Testis (tissue), 2 donors: ENCODE data around the gene ARMC6.

ENCODE experiments used
- CTCF ChIP-seq, 3 experiments: fragments of 450-650 bp in 2 of 3; fragments of 200-600 bp in 1 of 3; sonication (generic) in 1 of 3; IDR thresholded peaks; one replicate each; pipeline ENCODE4 v1.5.1; 2016 to 2019; ENCODE audit warnings: antibody characterized with exemption in 3 of 3, mild to moderate bottlenecking in 2 of 3, moderate library complexity in 1 of 3
- POLR2A ChIP-seq: fragments of 450-650 bp; IDR thresholded peaks from one replicate; pipeline ENCODE4 v1.6.1; 2017; ENCODE audit warnings: antibody characterized with exemption, mild to moderate bottlenecking, moderate library complexity

- peak in 1 of 3 experiments; percentile 6 for TF ChIP-seq CTCF (IDR thresholded peaks at IDR 0.05)
- TF ChIP-seq POLR2A = no peak
These were observed 30.8 kb downstream of the ARMC6 start for GRCh38 chr19:19064098-19064722.
